GM12874 (cell line): Measurements from ENCODE around the gene RAB37.

Experiments used
- TF ChIP-seq, protein P1 (sequence below): IDR thresholded peaks from 2 replicates; pipeline ENCODE4 v1.5.1; 2011; ENCODE audit warnings: low read depth, mild to moderate bottlenecking, control low read depth, low read length, moderate library complexity; ENCODE audit not compliant: insufficient read depth

Gene RAB37

GRCh38 chr17:74728033-74728701 lies 8.9 kb upstream of the RAB37 start:
- TF ChIP-seq, protein P1, sequence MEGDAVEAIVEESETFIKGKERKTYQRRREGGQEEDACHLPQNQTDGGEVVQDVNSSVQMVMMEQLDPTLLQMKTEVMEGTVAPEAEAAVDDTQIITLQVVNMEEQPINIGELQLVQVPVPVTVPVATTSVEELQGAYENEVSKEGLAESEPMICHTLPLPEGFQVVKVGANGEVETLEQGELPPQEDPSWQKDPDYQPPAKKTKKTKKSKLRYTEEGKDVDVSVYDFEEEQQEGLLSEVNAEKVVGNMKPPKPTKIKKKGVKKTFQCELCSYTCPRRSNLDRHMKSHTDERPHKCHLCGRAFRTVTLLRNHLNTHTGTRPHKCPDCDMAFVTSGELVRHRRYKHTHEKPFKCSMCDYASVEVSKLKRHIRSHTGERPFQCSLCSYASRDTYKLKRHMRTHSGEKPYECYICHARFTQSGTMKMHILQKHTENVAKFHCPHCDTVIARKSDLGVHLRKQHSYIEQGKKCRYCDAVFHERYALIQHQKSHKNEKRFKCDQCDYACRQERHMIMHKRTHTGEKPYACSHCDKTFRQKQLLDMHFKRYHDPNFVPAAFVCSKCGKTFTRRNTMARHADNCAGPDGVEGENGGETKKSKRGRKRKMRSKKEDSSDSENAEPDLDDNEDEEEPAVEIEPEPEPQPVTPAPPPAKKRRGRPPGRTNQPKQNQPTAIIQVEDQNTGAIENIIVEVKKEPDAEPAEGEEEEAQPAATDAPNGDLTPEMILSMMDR: no peak

DNA sequence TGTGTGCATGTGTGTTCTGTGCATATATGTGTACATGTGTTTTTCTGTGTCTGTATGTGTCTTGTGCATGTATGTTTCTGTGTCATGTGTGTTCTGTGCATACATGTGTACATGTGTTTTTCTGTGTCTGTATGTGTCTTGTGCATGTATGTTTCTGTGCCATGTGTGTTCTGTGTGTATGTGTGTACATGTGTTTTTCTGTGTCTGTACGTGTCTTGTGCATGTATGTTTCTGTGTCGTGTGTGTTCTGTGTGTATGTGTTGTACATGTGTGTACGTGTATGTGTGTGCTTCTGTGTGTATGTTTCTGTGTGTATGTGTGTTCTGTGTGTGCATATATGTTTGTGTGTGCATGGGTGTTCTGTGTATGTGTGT lies 8.4 kb upstream of the RAB37 start:
- TF ChIP-seq, protein P1: no peak

DNA sequence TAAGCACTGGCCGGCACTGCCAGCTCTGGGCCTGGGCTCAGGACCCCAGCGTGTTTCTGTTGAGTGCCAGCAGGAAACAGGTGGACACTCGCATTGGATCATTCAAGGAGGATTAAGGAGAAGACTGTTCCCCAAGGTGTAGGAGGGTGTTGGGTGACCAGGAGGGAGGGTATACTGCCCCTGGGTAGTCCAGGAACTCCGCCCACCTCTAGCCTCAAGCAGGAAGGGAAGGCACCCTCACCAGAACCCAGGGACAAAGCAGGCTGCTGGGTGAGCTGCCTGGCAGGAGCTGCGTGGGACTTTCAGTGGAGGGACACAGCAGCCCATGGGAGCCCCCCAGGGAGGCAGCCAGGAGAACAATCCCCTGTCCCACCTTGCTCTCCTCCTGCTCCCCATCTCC lies 7.7 kb upstream of the RAB37 start:
- TF ChIP-seq, protein P1: no peak

DNA sequence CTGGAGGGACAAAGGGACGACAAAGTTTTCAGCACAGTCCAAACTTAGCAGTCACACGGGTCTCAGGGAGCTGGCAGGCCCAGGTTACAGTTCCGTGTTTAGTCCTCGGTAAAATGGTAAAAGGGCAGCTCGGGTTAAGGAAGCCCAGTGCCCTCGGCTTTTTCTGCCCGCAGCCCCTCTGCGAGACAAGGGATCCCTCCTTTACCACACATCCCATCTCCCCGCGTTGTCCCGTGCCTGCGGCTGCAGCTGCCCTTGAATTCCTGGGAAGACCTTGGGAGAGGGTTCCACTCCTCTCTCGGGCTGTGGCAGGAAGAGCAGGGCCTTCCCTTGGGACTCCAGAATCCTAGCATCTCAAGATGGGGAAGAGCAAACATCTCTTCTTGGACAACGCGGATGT lies 7.2 kb upstream of the RAB37 start:
- TF ChIP-seq, protein P1: no peak

GRCh38 chr17:74730491-74731346 lies 6.3 kb upstream of the RAB37 start:
- TF ChIP-seq, protein P1: no peak

- TF ChIP-seq, protein P1: no peak
Observed at GRCh38 chr17:74731347-74731605, 5.8 kb upstream of the RAB37 start.

DNA sequence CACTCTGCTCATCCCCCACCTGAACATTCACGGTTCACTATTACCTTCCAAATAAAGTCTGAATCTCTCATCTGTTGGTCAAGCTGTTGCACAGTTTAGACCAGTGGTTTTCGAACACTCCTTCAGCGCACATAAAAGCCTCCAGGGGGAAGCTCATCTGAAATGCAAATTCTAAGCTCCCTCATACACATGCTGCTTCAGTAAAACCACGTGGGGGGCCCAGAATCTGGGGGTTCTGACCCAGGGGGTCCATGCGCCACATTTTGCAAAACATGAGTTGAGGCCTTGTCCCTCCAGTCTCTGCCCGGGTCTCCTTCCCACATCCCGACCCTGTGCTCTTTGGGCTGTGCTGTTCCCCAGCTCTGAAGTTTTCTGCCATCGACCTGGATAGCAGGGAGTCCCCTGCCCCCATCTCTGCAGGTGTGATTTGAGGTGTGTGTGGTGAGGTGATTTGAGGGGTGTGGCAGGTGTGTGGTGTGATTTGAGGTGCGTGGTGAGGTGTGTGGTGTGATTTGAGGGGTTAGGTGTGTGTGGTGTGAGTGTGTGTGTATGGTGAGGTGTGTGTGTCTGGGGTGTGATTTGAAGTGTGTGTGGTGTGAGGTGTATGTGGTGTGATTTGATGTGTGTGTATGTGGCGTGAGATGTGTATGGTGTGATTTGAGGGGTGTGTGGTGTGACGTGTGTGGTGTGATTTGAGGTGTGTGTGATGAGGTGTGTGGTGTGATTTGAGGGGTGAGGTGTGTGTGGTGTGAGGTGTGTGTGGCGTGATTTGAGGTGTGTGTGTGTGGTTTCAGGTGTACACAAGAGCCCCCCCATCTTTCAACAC lies 4.8 kb upstream of the RAB37 start:
- TF ChIP-seq, protein P1: no peak
